Spleen (tissue), 11 donors: ENCODE measurements around the gene EEF1G. TPM values are rescaled to one million over a fixed set of nuclear protein-coding genes. Genes with fewer than 3 reads are reported as not detected.
A peak's percentile ranks its signal among the peaks of the same experiment; 100 is the strongest.
"Not testable (repeated sequence)": the region's sequence is repeated elsewhere in the genome, so short reads cannot be mapped to it uniquely, and the experiment has no call there.

Experiments used
- DNase-seq: peaks from one replicate; pipeline ENCODE4 v3.0.0-alpha.2; 2020
- H3K27ac ChIP-seq, 8 donors: fragments of 200-600 bp; sonication (generic) in 7 of 8; 1 replicate in 4 of 8; 2 replicates in 4 of 8; pipeline versions ENCODE4 v1.5.0 to v1.8.0; 2016 to 2021; ENCODE audit warnings: inconsistent platforms in 4 of 8, mild to moderate bottlenecking in 4 of 8, moderate library complexity in 1 of 8
- H3K27me3 ChIP-seq, 7 donors: fragments of 200-600 bp; sonication (generic) in 6 of 7; replicated peaks in 1 of 7; 1 replicate in 4 of 7; 2 replicates in 3 of 7; pipeline versions ENCODE4 v1.5.0 to v1.8.0; 2016 to 2021; ENCODE audit warnings: inconsistent platforms in 3 of 7, mild to moderate bottlenecking in 1 of 7
- H3K36me3 ChIP-seq, 6 donors: fragments of 200-600 bp; sonication (generic) in 5 of 6; 1 replicate in 4 of 6; 2 replicates in 2 of 6; pipeline versions ENCODE4 v1.5.0 to v1.8.0; 2016 to 2021; ENCODE audit warnings: inconsistent platforms in 2 of 6
- H3K4me1 ChIP-seq, 6 donors: fragments of 200-600 bp; sonication (generic) in 5 of 6; 1 replicate in 3 of 6; 2 replicates in 3 of 6; pipeline versions ENCODE4 v1.5.0 to v1.8.0; 2016 to 2021; ENCODE audit warnings: inconsistent platforms in 3 of 6
- H3K4me3 ChIP-seq, 8 donors: fragments of 200-600 bp; sonication (generic) in 7 of 8; 1 replicate in 4 of 8; 2 replicates in 4 of 8; pipeline versions ENCODE4 v1.5.0 to v1.8.0; 2016 to 2021; ENCODE audit warnings: inconsistent platforms in 4 of 8, mild to moderate bottlenecking in 4 of 8, moderate library complexity in 2 of 8
- H3K9me3 ChIP-seq, 8 donors: fragments of 200-600 bp; sonication (generic) in 7 of 8; 1 replicate in 4 of 8; 2 replicates in 4 of 8; pipeline versions ENCODE4 v1.5.0 to v1.8.0; 2016 to 2021; ENCODE audit warnings: inconsistent platforms in 4 of 8
- CTCF ChIP-seq, 11 experiments: fragments of 200-600 bp in 7 of 11; fragments of 450-650 bp in 4 of 11; sonication (generic) in 4 of 11; IDR thresholded peaks in 8 of 11; conservative IDR thresholded peaks in 3 of 11; 1 replicate in 7 of 11; 2 replicates in 4 of 11; pipeline versions ENCODE4 v1.4.0 to v1.8.0; 2016 to 2021; ENCODE audit warnings: antibody characterized with exemption in 11 of 11, inconsistent platforms in 4 of 11, mild to moderate bottlenecking in 1 of 11
- POLR2A ChIP-seq, 3 donors: fragments of 450-650 bp; IDR thresholded peaks; one replicate each; pipeline ENCODE4 v1.5.1; 2017; ENCODE audit warnings: antibody characterized with exemption in 3 of 3, mild to moderate bottlenecking in 1 of 3
- POLR2AphosphoS5 ChIP-seq, 3 donors: sonication (generic); formaldehyde crosslinking; IDR thresholded peaks; one replicate each; pipeline ENCODE4 v1.5.1; 2017; ENCODE audit warnings: antibody characterized with exemption in 3 of 3
- WGBS, 5 donors: extraction: QIAGEN DNeasy Blood & Tissue Kit in 3 of 5; methylation state at CpG; one replicate each; pipeline versions ENCODE4 v1.1.5 to v1.1.7; 2013 to 2018; 5-methylcytosine and 5-hydroxymethylcytosine counted together
- intact Hi-C: fragments of 100-400 bp; cut with DNase I; formaldehyde crosslinking; loops from one replicate; pipeline ENCODE4 v1.15.0; 2023; ENCODE audit warnings: low total_unique reads
- polyA plus RNA-seq, 3 donors: library from polyadenylated mRNA; stranded (reverse); fragments of 200-250 nt; gene quantifications; one replicate each; pipeline ENCODE4 v1.2.1, GENCODE V29; 2013
- total RNA-seq, 7 donors: library from RNA; depleted of rRNA in 3 of 7; stranded (reverse); fragments of >200 nt in 3 of 7; fragmentation: NEBNext Ultra II Directional in 4 of 7; extraction: Animal tissue kit (Norgen Biotek cat#: 25700) in 4 of 7; gene quantifications; one replicate each; pipeline versions ENCODE4 v1.1.0 to v1.2.1, GENCODE V29; 2016 to 2021
- donor health status: healthy with polysubstance abuse.
- donor health status: DM: no; HTN: no; CAD: no; lungs with moderate emphysema.
- donor health status: DM: no; HTN: no; CAD: no.
- donor health status: Bipolar disorder and iron deficiency.
- donor health status: healthy.
- donor health status: DM: no; HTN: no; CAD: no.
- donor health status: DM: yes; HTN: yes; CAD: no.

The EEF1G gene
- total and polyA plus RNA-seq, 10 donors = 989 to 2,501 (median 1,368) TPM

- peaks cover 0 to 85% (median 69%) of the 10 kb centered on the region in 6 donors for H3K36me3 ChIP-seq
- TF ChIP-seq CTCF (IDR thresholded peaks at IDR 0.05 in 8 of 11, conservative IDR thresholded peaks at IDR 0.05 in 3 of 11) (peak in 10 of 11 experiments; percentile 40 to 83 (median 69)), POLR2A (IDR thresholded peaks at IDR 0.05) (no peak), POLR2AphosphoS5 (IDR thresholded peaks at IDR 0.05) (peak in 1 of 3 donors; percentile 42)
- H3K9me3 ChIP-seq = no peaks in the 10 kb centered on the region
- intact Hi-C loops = loop anchor here (5.0 kb wide), 1 partner anchor 138 kb away; no protein-coding TSS in a partner anchor
- H3K27me3 ChIP-seq = no peaks in the 10 kb centered on the region
- peaks cover 31 to 81% (median 45%) of the 10 kb centered on the region in 6 donors for H3K4me1 ChIP-seq
- peak; percentile 83 for DNase-seq
- WGBS, 5 donors = 56 to 86% (median 72%) methylated on average over 2 of the region's 2 CpGs
- H3K4me3 ChIP-seq = no peak overlapping the region
- peak overlapping the region in 6 of 8 donors; percentile 24 to 95 (median 32) for H3K27ac ChIP-seq
Observed at GRCh38 chr11:62560566-62561103, 13.1 kb downstream of the EEF1G start.

- Histone ChIP-seq H3K4me1 (peaks cover 41 to 84% (median 52%) of the 10 kb centered on the region in 6 donors), H3K27ac (peak overlapping the region in 5 of 8 donors; percentile 20 to 95 (median 84)), H3K36me3 (peaks cover 0 to 75% (median 59%) of the 10 kb centered on the region in 6 donors)
- not testable (repeated sequence) for H3K27me3 ChIP-seq, H3K4me3 ChIP-seq, H3K9me3 ChIP-seq
- intact Hi-C loops = loop anchor here (5.0 kb wide), 1 partner anchor 137 kb away; no protein-coding TSS in a partner anchor
- 77 to 91% (median 86%) methylated on average over 5 of the region's 5 CpGs for WGBS, 5 donors
- DNase-seq = peak; percentile 59
Observed at GRCh38 chr11:62559626-62560025, 14.1 kb downstream of the EEF1G start.

GRCh38 chr11:62559204-62559603, 14.5 kb downstream of the EEF1G start:
- peak; percentile 2 for DNase-seq
- intact Hi-C loops = no loop called here
- Histone ChIP-seq H3K4me1 (peaks cover 45 to 88% (median 57%) of the 10 kb centered on the region in 6 donors), H3K27me3 (no peaks in the 10 kb centered on the region), H3K36me3 (peaks cover 0 to 71% (median 56%) of the 10 kb centered on the region in 6 donors), H3K9me3 (no peaks in the 10 kb centered on the region), H3K4me3 (no peak overlapping the region), H3K27ac (peak overlapping the region in 5 of 8 donors; percentile 20 to 95 (median 84))
- WGBS, 5 donors = 79 to 84% (median 81%) methylated on average over 8 of the region's 8 CpGs
- TF ChIP-seq POLR2AphosphoS5 (IDR thresholded peaks at IDR 0.05) (no peak), POLR2A (IDR thresholded peaks at IDR 0.05) (no peak), CTCF (IDR thresholded peaks at IDR 0.05 in 8 of 11, conservative IDR thresholded peaks at IDR 0.05 in 3 of 11) (no peak)

GRCh38 chr11:62558669-62559068, 15.0 kb downstream of the EEF1G start:
- peaks cover 0 to 65% (median 51%) of the 10 kb centered on the region in 6 donors for H3K36me3 ChIP-seq
- intact Hi-C loops = no loop called here
- H3K9me3 ChIP-seq = no peaks in the 10 kb centered on the region
- peak; percentile 71 for DNase-seq
- H3K4me3 ChIP-seq = no peak overlapping the region
- peaks cover 51 to 90% (median 62%) of the 10 kb centered on the region in 6 donors for H3K4me1 ChIP-seq
- TF ChIP-seq POLR2AphosphoS5 (IDR thresholded peaks at IDR 0.05) (no peak), POLR2A (IDR thresholded peaks at IDR 0.05) (no peak)
- no peaks in the 10 kb centered on the region for H3K27me3 ChIP-seq
- H3K27ac ChIP-seq = peak overlapping the region in 7 of 8 donors; percentile 29 to 95 (median 88)
- WGBS, 5 donors = 83 to 94% (median 89%) methylated on average over 8 to 9 of the region's 9 CpGs

- TF ChIP-seq POLR2A (IDR thresholded peaks at IDR 0.05) = no peak
- TF ChIP-seq POLR2AphosphoS5 (IDR thresholded peaks at IDR 0.05) = peak in 1 of 3 donors; percentile 57
- TF ChIP-seq CTCF (IDR thresholded peaks at IDR 0.05 in 8 of 11, conservative IDR thresholded peaks at IDR 0.05 in 3 of 11) = no peak
- DNase-seq = no peak
- intact Hi-C loops = no loop called here
- H3K27ac ChIP-seq = peak overlapping the region; percentile 82 to 95 (median 88)
- H3K36me3 ChIP-seq = peaks cover 0 to 49% (median 35%) of the 10 kb centered on the region in 6 donors
- WGBS, 5 donors = 15 to 32% (median 21%) methylated on average over 3 of the region's 3 CpGs
- no peaks in the 10 kb centered on the region for H3K27me3 ChIP-seq
- H3K4me1 ChIP-seq = peaks cover 67 to 98% (median 78%) of the 10 kb centered on the region in 6 donors
- H3K4me3 ChIP-seq = peak overlapping the region in 1 of 8 donors; percentile 52
- H3K9me3 ChIP-seq = no peaks in the 10 kb centered on the region
Observed at GRCh38 chr11:62556875-62557631, 16.6 kb downstream of the EEF1G start.
